ENCODE measurements around the gene STARD7.
"Not testable (repeated sequence)": the region's sequence is repeated elsewhere in the genome, so short reads cannot be mapped to it uniquely, and the experiment has no call there.

Gene STARD7

GRCh38 chr2:96163415-96163767, 45.2 kb downstream of the STARD7 start:
- Histone ChIP-seq H3K4me3 (ENCODE audit: low read depth, low read length) (no peak overlapping the region), H3K4me1 (ENCODE audit: control insufficient read depth, insufficient read depth, low read length) (no peaks in the 10 kb centered on the region), H3K36me3 (ENCODE audit: control insufficient read depth in 2 of 2, insufficient read depth in 1 of 2, low read length in 2 of 2) (no peaks in the 10 kb centered on the region), H3K9me3 (ENCODE audit: control insufficient read depth, insufficient read depth, low read depth, low read length) (no peaks in the 10 kb centered on the region), H3K27ac (ENCODE audit: extremely low read depth, low read depth, low read length) (no peak overlapping the region)
- POLR2A ChIA-PET = no interaction called here
- TF ChIP-seq ZBTB20 (tag by site-specific recombination; IDR thresholded peaks at IDR 0.05) (no peak), ZNF140 (tag by site-specific recombination; IDR thresholded peaks at IDR 0.05) (no peak), ZNF837 (tag by site-specific recombination; IDR thresholded peaks at IDR 0.05) (no peak), ZNF776 (tag by site-specific recombination; IDR thresholded peaks at IDR 0.05; ENCODE audit: borderline replicate concordance) (no peak), SETDB1 (IDR thresholded peaks at IDR 0.05; ENCODE audit: insufficient read length, low read length) (no peak), ZNF658 (tag by site-specific recombination; IDR thresholded peaks at IDR 0.05) (no peak), ZNF610 (tag by site-specific recombination; IDR thresholded peaks at IDR 0.05; ENCODE audit: borderline replicate concordance) (no peak), ZNF518A (tag by site-specific recombination; conservative IDR thresholded peaks at IDR 0.05; ENCODE audit: low read depth) (no peak), RBAK (tag by site-specific recombination; IDR thresholded peaks at IDR 0.05) (no peak), ZNF626 (tag by site-specific recombination; IDR thresholded peaks at IDR 0.05) (no peak), ZNF692 (tag by site-specific recombination; IDR thresholded peaks at IDR 0.05) (no peak)
- CTCF ChIA-PET = interaction anchor here (2.5 kb wide), 1 partner anchor 12 kb away, joined by 15 read pairs; no protein-coding TSS in a partner anchor

GRCh38 chr2:96161898-96162297, 46.7 kb downstream of the STARD7 start:
- ChIA-PET POLR2A (no interaction called here), CTCF (interaction anchor here (2.5 kb wide), 1 partner anchor 13 kb away, joined by 15 read pairs; no protein-coding TSS in a partner anchor)
- TF ChIP-seq ZNF692 (tag by site-specific recombination; IDR thresholded peaks at IDR 0.05) = no peak
- TF ChIP-seq ZNF449 (tag by site-specific recombination; IDR thresholded peaks at IDR 0.05) = peak; percentile 61
- Histone ChIP-seq H3K36me3 (ENCODE audit: control insufficient read depth in 2 of 2, insufficient read depth in 1 of 2, low read length in 2 of 2) (no peaks in the 10 kb centered on the region), H3K9me3 (ENCODE audit: control insufficient read depth, insufficient read depth, low read depth, low read length) (no peaks in the 10 kb centered on the region), H3K27ac (ENCODE audit: extremely low read depth, low read depth, low read length) (no peak overlapping the region), H3K4me3 (ENCODE audit: low read depth, low read length) (no peak overlapping the region), H3K4me1 (ENCODE audit: control insufficient read depth, insufficient read depth, low read length) (no peaks in the 10 kb centered on the region)

GRCh38 chr2:96160366-96160765, 48.3 kb downstream of the STARD7 start:
- POLR2A ChIA-PET = not testable (repeated sequence)

More at GRCh38 chr2:96160366-96160765, 48.3 kb downstream of the STARD7 start:
- CTCF ChIA-PET = interaction anchor here (1.1 kb wide), 1 partner anchor 14 kb away, joined by 4 read pairs; no protein-coding TSS in a partner anchor
- H3K27ac ChIP-seq (ENCODE audit: extremely low read depth, low read depth, low read length); H3K4me3 ChIP-seq (ENCODE audit: low read depth, low read length); H3K36me3 ChIP-seq (ENCODE audit: control insufficient read depth in 2 of 2, insufficient read depth in 1 of 2, low read length in 2 of 2); H3K9me3 ChIP-seq (ENCODE audit: control insufficient read depth, insufficient read depth, low read depth, low read length); H3K4me1 ChIP-seq (ENCODE audit: control insufficient read depth, insufficient read depth, low read length): not testable (repeated sequence)

Measured in HEK293 (cell line).